ENCODE measurements around the gene SVBP. TPM values are rescaled to one million over a fixed set of nuclear protein-coding genes. Genes with fewer than 3 reads are reported as not detected.

SVBP gene
- total RNA-seq, 3 donors from 2014 or later, result 14.9 to 20.3 (median 15.4) TPM

- no peaks in the 10 kb centered on the region for H3K36me3 ChIP-seq (ENCODE audit: low read depth)
- ATAC-seq (no peak), DNase-seq (no peak)
- intact Hi-C loops (cut with DNase I, micrococcal nuclease), result no loop called here
- no peak overlapping the region for H3K4me3 ChIP-seq
- no peaks in the 10 kb centered on the region for H3K9me3 ChIP-seq
- H3K4me1 ChIP-seq (ENCODE audit: low read depth), result peaks cover 13% of the 10 kb centered on the region
- TF ChIP-seq CTCF (IDR thresholded peaks at IDR 0.05), result no peak
Observed at GRCh38 chr1:42848823-42849537, 31.8 kb upstream of the SVBP start.

- intact Hi-C loops (cut with DNase I, micrococcal nuclease), result no loop called here
- H3K4me3 ChIP-seq, result no peak overlapping the region
- no peaks in the 10 kb centered on the region for H3K36me3 ChIP-seq (ENCODE audit: low read depth)
- no peak for TF ChIP-seq CTCF (IDR thresholded peaks at IDR 0.05)
- ATAC-seq, result no peak
- no peak for DNase-seq
- no peaks in the 10 kb centered on the region for H3K9me3 ChIP-seq
- H3K4me1 ChIP-seq (ENCODE audit: low read depth), result peaks cover 13% of the 10 kb centered on the region
Observed at GRCh38 chr1:42847721-42848460, 30.7 kb upstream of the SVBP start.

- TF ChIP-seq CTCF (IDR thresholded peaks at IDR 0.05), result no peak
- Histone ChIP-seq H3K4me1 (ENCODE audit: low read depth) (peaks cover 13% of the 10 kb centered on the region), H3K4me3 (peak overlapping the region; percentile 94), H3K9me3 (no peaks in the 10 kb centered on the region), H3K36me3 (ENCODE audit: low read depth) (no peaks in the 10 kb centered on the region)
- intact Hi-C loops (cut with DNase I, micrococcal nuclease), result no loop called here
- DNase-seq (no peak), ATAC-seq (no peak)
Observed at GRCh38 chr1:42847111-42847595, 30.0 kb upstream of the SVBP start.

- H3K9me3 ChIP-seq, result no peaks in the 10 kb centered on the region
- H3K4me3 ChIP-seq, result peak within 1 kb of the TSS; percentile 94
- H3K36me3 ChIP-seq (ENCODE audit: low read depth), result no peaks in the 10 kb centered on the region
- peaks cover 13% of the 10 kb centered on the region for H3K4me1 ChIP-seq (ENCODE audit: low read depth)
- ATAC-seq, result peak; percentile 100
- intact Hi-C loops (cut with DNase I, micrococcal nuclease), result no loop called here
- TF ChIP-seq CTCF (IDR thresholded peaks at IDR 0.05), result peak; percentile 39
- DNase-seq, result peak; percentile 89 to 95 (median 94)
Observed at GRCh38 chr1:42846257-42847110, 29.3 kb upstream of the SVBP start, which contains the start of gene ZNF691. ZNF691 (plus strand) TSS chr1:42846613; CDS start chr1:42849659, 3,046 bp downstream.

GRCh38 chr1:42845866-42846256, 28.7 kb upstream of the SVBP start:
- ATAC-seq (peak; percentile 7), DNase-seq (no peak)
- H3K36me3 ChIP-seq (ENCODE audit: low read depth), result no peaks in the 10 kb centered on the region
- H3K9me3 ChIP-seq, result no peaks in the 10 kb centered on the region
- TF ChIP-seq CTCF (IDR thresholded peaks at IDR 0.05), result no peak
- H3K4me3 ChIP-seq, result peak overlapping the region; percentile 94
- intact Hi-C loops (cut with DNase I, micrococcal nuclease), result no loop called here
- peaks cover 13% of the 10 kb centered on the region for H3K4me1 ChIP-seq (ENCODE audit: low read depth)
